PC-3 (cell line): ENCODE data around the gene GADD45B.

ENCODE experiments used
- EZH2 ChIP-seq: fragments of 300-600 bp; sonication (generic); IDR thresholded peaks from one replicate; pipeline ENCODE4 v1.6.1; 2017; ENCODE audit warnings: antibody characterized with exemption, mild to moderate bottlenecking, low read length; ENCODE audit not compliant: unreplicated experiment
- TF ChIP-seq, protein P1 (sequence below): fragments of 300-600 bp; sonication (generic); conservative IDR thresholded peaks from 2 replicates; pipeline ENCODE4 v1.5.1; 2017; ENCODE audit warnings: antibody characterized with exemption, low read depth, mild to moderate bottlenecking, low read length

DNA sequence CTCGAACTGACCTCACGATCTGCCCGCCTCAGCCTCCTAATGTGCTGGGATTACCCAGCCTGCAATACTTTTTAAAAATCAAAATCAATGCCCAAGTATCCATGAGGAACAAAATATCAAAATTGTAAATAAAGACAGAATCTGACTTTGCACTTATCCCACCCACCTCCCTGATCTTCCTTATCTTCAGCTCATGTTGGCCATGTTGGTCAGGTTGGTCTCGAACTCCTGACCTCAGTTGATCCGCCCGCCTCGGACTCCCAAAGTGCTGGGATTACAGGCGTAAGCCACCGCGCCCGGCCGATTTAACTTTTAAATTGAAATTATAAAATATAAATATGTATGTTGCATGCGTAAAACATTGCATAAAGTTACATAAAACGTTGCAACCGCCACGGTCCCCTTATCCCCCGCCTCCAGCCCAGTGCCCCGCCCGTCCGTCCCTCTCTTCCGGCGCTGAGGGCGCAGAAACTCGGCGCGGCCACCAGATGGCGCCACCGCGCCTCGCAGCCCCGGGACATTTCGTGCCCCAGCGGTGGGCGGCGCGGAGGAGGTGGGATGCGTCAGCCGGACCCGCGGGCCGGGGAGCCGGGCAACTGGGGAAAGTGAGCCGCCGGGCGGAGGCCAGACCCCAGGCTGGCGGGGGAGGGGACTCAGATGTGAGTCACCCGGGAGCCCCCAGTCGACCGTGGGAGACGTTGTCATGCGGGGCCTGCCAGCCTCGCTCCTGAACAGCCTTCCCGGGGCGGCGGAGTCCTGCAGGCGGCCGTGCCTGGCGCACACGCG is 1.5 kb upstream of the GADD45B start:
- TF ChIP-seq, protein P1, sequence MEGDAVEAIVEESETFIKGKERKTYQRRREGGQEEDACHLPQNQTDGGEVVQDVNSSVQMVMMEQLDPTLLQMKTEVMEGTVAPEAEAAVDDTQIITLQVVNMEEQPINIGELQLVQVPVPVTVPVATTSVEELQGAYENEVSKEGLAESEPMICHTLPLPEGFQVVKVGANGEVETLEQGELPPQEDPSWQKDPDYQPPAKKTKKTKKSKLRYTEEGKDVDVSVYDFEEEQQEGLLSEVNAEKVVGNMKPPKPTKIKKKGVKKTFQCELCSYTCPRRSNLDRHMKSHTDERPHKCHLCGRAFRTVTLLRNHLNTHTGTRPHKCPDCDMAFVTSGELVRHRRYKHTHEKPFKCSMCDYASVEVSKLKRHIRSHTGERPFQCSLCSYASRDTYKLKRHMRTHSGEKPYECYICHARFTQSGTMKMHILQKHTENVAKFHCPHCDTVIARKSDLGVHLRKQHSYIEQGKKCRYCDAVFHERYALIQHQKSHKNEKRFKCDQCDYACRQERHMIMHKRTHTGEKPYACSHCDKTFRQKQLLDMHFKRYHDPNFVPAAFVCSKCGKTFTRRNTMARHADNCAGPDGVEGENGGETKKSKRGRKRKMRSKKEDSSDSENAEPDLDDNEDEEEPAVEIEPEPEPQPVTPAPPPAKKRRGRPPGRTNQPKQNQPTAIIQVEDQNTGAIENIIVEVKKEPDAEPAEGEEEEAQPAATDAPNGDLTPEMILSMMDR = peak; percentile 76
- no peak for TF ChIP-seq EZH2
